NCI-H1436 (cell line): ENCODE results near the gene MPC1L.

ENCODE experiments used
- DNase-seq: peaks from one replicate; lab custom pipeline; 2025; lab: John Stamatoyannopoulos, UW

The MPC1L gene

DNA sequence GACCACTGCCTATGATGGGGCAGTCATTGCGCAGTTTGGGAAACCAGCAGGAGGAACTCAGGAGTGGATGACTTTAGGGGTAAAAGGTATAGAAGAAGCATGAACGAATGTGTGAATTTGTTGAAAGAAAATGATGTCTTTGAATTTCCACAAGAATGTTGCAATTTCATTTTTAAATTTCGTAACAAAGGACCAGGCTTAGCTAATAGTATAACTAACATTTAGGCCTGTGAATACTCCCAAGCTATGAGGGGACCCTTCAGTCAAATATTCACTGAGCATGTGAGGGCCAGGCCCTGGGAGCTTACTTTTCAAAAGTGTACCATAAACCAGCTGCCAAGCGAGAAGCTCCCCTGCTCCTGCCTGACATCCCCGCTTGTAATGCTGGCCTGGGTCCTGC is 5.3 kb downstream of the MPC1L start:
- DNase-seq: no peak

DNA sequence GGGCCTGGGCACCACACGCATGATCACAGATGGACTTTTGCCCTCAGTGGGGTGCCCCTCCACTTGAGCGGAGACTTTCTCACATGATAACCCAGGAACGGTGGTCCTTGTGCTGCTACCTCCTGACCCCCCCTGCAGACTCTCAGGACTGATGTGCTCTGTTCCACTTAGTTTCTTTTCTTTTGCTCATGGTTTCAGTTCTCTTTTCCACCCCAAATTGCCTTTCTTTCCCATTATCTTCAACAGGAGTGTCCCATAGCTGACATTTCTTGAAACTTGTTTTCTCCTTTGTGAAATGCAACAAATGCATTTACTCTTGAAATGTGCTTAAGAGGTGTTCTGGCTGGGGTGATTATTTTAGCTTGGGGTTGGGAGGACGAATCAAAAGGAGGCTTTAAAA is 9.0 kb downstream of the MPC1L start:
- DNase-seq: no peak

DNA sequence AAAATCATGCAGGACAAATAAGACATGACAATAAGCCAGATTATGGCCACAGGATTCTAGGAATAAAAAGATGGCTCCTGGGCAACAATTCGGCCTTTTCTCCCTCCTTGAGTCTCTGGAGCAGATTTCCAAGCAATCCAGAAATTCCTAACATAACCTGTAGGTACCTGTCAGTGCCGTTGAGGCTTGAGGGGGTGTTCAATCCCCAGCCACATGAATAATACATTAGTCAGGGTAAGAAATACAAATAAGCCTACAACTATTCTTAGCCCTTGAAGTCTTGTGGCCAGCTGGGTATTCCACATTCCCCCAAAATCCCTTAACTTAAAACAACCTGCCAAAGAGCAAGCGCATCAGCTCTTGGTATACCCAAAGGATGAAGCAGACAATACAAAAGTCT is 14.5 kb downstream of the MPC1L start:
- no peak for DNase-seq

DNA sequence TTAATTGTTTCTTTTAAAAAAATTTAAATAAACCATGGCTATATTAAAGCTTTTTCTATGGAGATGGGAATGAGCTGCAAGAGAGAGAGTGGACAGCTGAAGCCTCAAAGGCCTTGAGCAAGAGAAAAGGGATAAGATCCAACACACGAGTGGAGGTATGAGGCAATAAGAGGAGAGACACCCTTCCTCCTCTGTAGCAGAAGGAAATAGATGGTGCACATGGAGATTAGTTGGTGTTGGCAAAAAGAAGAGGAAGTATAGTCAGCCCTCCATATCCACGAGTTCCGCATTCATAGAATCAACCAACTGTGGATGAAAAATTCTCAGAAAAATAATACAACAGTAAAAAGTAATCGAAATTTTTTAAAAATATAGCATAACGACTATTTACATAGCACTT is 20.9 kb downstream of the MPC1L start:
- no peak for DNase-seq

DNA sequence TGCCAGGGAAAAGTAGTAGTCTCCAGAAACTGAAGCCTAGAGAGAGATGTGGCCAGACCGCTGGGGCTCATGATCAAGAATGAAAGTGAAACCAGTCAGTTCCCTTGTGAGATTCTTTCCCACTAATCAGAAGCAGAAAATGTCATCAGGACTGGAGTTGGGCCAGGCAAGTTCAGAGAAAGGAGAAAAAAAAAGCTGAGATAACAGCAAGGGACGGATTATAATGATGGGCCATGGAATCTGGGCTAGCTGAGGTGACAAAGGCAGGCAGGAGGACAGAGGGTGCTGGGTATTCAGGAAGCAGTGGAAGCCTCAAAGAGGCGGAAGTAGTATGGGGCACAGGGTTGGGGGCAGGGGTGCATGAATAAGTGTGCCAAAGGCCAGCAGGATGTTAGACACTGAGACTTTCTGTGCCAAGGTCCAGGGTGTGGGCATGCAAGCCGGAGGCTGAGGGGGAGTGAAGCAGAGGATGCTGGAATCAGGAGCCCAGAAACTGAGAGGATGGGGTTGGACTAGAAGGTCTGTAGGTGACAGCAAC is 21.7 kb downstream of the MPC1L start:
- DNase-seq: no peak

DNA sequence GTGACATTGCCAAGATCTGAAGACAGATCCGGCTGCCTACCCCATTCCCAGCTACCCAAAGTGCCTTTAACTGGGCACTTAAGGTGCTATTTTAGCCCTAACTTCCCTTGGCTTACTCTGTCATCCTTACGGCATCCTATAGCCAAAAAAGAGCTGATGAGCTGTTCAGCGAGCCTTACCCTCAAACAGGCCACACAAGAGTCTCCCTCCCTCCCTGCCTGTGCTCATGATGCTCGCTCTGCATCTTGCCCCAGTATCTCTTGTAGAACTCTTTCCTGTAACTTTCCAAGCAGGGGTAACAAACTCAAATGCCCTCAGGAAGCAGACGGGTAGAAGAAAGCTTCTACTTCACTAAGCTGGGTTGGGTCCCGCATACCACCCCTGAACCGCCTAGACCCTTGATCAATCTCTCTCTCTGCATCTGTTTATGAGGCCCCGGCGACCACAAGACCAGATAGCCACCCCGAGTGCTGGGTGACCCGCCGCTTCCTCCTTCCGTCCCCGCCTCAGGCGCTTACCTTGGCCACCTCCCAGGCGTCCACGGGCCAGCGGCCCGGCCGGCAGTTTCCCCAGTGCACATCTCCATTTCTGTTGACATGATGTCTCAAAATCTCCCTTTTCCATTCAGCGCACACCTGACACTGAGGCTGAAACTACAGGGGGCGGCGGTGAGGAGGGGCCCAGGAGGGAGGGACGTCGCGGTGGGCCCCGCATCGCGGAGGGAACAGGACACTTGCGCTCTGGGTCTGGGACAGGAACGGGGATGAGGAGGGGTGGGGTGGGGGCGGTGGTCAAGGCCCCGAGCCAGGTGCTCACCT is 23.5 kb downstream of the MPC1L start:
- DNase-seq: no peak

DNA sequence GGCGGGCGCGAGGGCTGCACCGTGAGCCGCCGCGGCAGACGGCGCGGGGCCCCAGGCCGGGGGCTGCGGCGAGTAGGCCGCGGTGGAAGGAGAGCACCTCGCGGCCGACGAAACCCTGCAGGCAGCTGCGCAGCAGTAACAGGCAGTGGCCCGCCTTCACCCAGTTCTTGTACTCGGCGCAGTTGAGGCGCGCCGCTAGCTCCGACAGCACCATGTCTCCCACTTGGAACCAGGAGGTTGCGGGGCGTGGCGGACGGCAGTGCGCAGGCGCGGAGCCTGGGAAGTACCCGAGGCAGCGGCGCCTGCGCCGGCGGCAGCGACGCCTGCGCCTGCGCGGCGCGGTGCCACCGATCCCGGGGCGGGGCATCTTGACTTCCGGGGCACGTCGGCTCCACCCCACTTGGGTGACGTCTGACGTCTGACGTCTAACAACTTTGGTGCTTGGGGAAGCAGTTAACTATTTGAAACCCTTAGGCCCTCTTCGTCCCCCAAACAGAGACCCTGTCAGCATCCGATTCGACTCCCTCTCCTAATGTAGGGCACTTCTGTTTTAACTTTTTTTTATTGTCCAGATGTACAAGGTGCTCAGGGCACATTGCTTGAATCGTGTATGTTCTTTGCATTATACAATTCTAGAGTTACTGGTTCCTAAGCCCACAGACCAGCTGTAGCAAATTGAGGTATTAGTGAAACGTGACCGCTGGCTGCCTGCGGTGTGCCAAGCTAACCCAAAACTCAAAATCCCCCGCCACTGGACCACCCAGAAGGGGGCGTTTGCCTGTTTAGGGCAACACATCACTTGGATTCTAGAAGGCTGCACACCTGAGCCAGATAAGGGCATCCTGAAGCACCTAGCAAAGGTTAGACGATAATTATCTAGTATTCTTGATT is 24.3 kb downstream of the MPC1L start, which contains the start of gene CXorf38:
TSS of gene CXorf38 (minus strand) at position 255 of the 891 bp plus-strand sequence. CDS start at position 214, 41 bp downstream.
- peak; percentile 73 for DNase-seq

DNA sequence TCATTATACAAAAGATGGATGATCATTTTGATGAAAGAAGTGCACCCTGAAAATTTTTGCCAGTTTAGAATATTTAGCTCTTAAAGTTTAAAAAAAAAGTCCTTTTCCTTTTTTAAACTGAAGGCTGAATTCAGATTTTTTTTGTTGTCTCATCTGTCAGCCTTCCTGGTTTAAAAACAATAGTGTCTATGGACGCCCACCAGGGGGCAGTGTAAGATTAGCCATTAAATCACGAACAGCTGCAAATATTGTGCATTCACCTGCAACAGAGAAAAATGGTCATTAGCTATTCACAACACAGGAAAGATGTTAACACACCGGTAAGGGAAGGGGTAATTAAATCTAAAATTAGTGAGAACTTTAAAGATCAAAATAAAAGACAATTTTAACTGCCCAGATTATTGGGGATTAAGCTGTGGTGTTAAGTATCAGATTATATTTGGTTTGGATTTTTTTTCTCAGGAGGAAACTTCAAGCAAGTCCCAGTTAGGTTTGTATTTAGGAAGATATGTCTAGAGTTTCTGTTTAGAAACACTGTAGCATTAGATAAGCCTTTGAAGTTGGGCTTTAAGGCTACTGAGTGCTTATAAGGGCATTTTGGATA is 28.5 kb downstream of the MPC1L start:
- peak; percentile 54 for DNase-seq

DNA sequence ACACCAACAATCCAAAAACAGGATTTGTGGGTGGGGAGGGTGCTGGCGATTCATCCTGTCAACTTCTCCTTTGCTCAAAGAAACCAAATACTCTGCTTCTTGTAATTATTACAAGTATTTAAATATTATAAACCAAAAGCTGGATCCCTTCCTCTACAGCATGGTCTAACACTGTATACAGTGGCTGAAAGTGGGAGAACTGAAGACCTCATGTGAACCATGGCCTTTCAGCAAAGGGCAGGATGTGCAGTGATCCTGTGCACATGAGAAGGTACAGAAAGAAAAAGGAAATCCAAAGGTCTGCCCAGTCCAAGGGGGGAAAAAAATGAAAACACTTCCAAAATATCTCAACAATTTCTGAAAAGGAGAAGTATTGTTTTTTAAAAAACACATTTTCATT is 29.4 kb downstream of the MPC1L start:
- no peak for DNase-seq

DNA sequence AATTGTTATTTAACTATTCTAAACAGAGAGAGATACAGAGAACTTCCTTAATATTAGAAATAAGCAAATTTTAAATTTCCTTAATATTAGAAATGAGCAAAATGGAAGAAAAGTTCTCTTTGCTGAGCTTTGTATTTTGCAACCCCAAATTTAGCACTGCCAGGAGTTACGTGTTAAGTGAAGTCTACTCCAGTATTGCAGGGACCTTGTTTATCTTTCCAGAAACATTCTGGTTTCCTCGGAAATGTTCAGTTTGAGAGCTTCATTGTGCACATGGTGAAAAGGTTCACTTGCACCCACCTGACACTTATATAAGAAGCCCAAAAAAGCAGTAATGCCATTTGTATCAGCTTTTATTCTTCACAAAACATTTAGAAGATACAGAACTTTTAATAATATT is 30.3 kb downstream of the MPC1L start:
- DNase-seq: no peak

DNA sequence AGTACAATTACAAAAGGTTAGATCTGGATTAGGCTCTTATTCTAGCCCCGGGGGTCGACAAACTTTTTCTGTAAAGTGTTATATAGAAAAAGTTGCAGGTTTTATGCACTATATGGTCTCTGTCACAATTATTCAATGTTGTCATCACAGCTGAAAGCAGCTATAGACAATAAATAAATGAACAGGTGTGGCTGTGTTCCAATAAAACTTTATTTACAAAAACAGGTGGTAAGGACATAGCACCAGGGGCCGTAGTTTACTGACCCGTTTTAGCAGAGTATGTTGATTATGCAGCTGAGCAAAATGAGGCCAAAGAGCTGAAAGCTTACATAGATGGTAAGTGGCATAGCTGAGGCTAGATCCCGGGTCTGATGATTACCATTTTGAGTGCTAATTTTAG is 37.2 kb downstream of the MPC1L start:
- no peak for DNase-seq

DNA sequence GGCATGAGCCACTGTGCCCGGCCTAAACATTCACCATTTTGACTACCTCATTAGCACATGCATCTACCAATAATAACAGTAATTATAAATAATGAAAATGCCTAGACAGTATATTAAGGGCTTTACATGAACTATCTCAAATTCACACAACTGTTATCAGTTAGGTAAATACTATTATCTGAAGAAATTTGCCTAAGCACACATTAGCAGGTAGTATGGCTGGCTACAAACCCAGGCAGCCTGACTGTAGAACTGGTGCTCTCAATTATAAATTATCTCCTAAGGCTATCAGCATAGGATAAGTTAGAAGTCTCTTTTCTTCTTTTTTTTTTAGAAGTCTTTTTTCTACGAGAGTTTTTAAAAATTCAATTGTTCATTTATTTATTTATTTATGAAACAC is 38.3 kb downstream of the MPC1L start:
- DNase-seq: no peak

DNA sequence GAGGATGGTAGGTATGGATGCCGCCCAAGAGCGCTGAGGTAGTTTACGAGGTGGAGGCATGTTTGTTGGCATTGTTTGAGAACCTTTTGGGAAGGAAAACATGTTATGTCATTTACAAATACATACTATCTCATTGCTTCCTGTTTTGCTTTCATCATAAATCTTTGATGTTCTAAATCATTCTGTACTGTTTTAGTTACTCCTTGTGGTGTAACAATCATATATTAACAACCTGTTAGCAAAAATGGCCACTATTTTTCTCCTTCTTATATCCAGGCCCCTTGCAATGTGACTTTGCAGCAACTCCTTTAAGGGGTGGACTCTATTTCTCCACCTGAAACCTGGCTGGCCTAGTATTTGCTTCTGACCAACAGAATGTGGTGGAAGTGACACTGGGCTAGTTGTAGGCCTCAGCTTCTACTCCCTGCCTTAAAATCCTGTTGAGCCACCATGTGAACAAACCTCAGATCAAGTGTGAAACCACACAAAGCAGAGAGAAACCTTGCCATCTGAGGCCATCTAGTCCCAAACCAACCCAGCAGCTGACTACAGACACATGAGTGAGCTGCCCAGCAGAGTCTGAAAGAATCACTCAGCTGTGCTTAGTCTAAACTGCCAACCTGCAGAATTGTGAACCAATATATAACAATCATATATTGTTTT is 40.0 kb downstream of the MPC1L start:
- DNase-seq: no peak

DNA sequence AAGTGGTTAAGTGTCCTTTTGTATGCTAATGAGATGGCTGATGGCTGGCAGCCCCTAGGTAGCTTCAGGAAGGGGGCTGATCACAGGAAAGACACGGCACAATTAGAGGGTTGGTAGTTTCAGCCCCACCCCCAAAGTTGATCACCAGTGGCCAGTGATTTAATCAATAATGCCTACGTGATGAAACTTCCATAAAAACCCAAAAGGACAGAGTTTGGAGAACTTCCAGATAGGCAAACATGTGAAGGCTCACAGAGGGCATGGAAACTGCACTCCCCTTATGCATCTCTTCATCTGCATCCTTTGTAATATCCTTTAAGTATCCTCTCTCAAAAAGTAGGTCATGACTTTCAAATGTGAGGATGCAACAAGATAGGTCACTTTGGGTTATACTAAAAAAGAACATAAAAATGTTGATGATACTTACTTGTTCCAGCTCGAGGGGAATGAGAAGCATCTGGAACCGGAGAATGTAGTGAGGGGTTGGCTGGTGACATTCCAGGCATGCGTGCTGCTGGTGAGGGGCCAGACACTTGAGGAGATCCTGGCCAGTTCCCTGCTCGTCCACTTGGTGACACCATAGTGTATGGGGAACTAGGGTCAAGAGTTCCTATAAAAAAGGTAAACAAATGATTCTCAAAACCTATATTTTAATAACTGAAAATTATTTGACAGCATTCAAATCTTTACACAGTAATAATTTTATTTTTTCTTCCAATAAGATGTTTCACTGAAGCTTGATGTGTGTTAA is 40.8 kb downstream of the MPC1L start:
- DNase-seq: no peak

DNA sequence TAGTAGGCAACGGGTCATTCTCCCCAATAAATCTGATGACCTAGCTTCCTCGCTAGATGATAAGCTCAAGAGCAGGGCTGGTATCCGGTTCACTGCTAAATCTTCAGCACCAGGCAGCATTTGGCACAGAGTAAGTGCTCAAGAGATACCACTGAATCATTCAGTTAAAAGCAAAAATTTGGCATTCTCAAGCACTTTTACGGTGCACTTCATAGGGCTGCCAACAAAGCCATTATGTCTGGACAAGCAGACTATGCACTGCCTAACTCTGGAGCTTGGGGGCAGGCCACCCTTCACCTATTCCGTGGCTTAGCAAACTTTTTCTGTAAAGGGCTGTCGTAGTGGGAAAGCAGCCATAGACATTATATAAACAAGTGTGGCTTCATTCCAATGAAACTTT is 47.9 kb downstream of the MPC1L start:
- no peak for DNase-seq
